HCT116 (cell line): ENCODE measurements around the gene GABBR2.

Experiments used
- CTCF ChIP-seq, 3 experiments: fragments of 200-600 bp in 1 of 3; sonication (generic) in 1 of 3; IDR thresholded peaks in 2 of 3; conservative IDR thresholded peaks in 1 of 3; 2 replicates each; pipeline ENCODE4 v1.5.1; 2012 to 2017; ENCODE audit warnings: low read depth in 2 of 3, low read length in 2 of 3, antibody characterized with exemption in 1 of 3, borderline replicate concordance in 1 of 3, control low read depth in 1 of 3, mild to moderate bottlenecking in 1 of 3, mixed read lengths in 1 of 3, mixed run types in 1 of 3, moderate library complexity in 1 of 3; ENCODE audit not compliant: insufficient read depth in 1 of 3
- EGR1 ChIP-seq: IDR thresholded peaks from 2 replicates; pipeline ENCODE4 v1.6.1; 2012; ENCODE audit warnings: low read depth
- EZH2 ChIP-seq: fragments of 200-600 bp; sonication (generic); IDR thresholded peaks from 2 replicates; pipeline ENCODE4 v1.6.1; 2017; ENCODE audit warnings: antibody characterized with exemption, mixed run types
- POLR2A ChIP-seq: IDR thresholded peaks from 2 replicates; pipeline ENCODE4 v1.7.0; 2011; ENCODE audit warnings: borderline replicate concordance; ENCODE audit not compliant: insufficient read depth, insufficient read length; ENCODE audit errors: extremely low read depth
- RAD21 ChIP-seq: IDR thresholded peaks from 2 replicates; pipeline ENCODE4 v1.6.1; 2012; ENCODE audit warnings: low read depth, mild to moderate bottlenecking
- SIN3A ChIP-seq: IDR thresholded peaks from 2 replicates; pipeline ENCODE4 v1.6.1; 2012; ENCODE audit warnings: low read depth
- SP1 ChIP-seq: IDR thresholded peaks from 2 replicates; pipeline ENCODE4 v1.6.1; 2012; ENCODE audit warnings: low read depth
- YY1 ChIP-seq: IDR thresholded peaks from 2 replicates; pipeline ENCODE4 v1.6.1; 2011; ENCODE audit warnings: low read length, low read depth, moderate library complexity, mild to moderate bottlenecking; ENCODE audit not compliant: insufficient replicate concordance; ENCODE audit errors: extremely low read depth

GRCh38 chr9:98579700-98580099 is 129.0 kb downstream of the GABBR2 start:
- TF ChIP-seq YY1 (no peak), SIN3A (no peak), POLR2A (no peak), SP1 (no peak), CTCF (IDR thresholded peaks at IDR 0.05 in 2 of 3, conservative IDR thresholded peaks at IDR 0.05 in 1 of 3; ENCODE audit: borderline replicate concordance in 1 of 3, insufficient read depth in 1 of 3, low read depth in 2 of 3, low read length in 2 of 3) (no peak), EGR1 (no peak), RAD21 (no peak), EZH2 (no peak)
